HG03558 (cell line): ENCODE measurements around the gene ANKRD9.

ENCODE experiments used
- ATAC-seq: cut with Tn5 transposase; IDR thresholded peaks from one replicate; pipeline ENCODE4 v1.9.1; 2021; ENCODE audit warnings: moderate number of reproducible peaks; ENCODE audit not compliant: unreplicated experiment; ENCODE audit errors: extremely low read depth

ANKRD9 gene

DNA sequence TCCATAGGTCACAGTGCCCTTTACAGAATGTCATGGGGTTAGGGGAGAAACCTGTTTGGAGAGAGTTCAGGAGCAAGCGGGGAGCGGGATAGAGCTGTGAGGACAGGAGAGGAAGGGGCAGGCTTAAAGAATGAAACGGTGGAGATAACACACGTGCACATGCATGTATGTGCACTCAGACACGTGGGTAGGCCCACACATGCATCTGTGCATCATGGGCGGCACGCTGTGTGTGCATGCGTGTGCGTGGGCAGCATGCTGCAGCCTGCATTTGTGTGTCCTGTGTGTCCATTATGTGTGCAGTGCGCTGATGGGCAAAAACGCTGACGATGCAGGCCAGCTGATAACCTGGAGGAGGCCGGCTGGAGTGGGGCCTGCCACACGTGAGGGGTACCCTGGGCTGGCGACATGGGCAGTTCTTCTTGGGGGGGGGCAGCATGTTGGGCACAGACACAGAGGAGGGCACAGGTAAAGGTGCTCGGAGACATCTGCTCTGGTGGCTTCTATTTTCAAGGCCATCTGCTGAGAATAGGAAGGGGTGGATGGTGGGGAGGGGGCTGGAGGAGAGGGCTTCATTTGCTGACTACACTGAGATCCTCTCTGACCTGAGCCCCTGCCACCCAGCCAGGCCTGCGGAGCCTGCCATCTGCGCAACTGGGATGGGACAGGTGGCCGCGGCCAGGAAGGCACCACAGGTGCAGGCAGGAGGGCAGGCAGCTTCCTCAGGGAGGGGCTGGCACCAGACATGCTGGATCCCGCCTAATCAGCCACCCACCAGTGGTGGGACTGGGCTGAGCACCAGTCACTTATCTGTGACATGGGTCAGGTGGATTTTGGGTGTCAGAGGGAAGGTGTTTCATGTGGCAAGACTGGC lies 4.6 kb upstream of the ANKRD9 start:
- no peak for ATAC-seq

DNA sequence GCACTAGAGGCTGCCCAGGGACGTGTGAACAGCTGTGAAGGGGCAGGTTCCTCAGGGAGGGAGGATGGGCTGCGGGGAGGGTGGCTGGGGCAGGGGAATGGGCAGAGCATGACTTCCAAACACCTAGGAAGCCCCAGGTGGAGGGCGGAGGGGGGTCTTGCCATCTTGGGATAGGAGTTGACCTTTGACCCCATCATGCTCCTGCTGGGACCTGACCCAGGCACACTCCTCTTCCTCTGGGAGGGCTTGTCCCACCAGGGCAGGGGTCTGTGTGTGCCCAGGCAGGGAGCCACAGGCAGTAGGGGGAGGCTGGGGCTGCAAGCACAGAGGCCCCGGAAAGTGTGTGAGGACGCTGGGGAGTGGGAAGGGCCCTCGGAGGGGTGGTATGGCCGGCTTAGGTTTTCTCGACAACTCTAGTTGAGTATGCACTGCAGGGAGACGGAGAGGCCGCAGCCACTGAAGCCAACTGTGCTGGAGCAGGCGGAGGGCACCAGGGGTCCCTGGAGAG lies 3.3 kb upstream of the ANKRD9 start:
- ATAC-seq, result no peak

DNA sequence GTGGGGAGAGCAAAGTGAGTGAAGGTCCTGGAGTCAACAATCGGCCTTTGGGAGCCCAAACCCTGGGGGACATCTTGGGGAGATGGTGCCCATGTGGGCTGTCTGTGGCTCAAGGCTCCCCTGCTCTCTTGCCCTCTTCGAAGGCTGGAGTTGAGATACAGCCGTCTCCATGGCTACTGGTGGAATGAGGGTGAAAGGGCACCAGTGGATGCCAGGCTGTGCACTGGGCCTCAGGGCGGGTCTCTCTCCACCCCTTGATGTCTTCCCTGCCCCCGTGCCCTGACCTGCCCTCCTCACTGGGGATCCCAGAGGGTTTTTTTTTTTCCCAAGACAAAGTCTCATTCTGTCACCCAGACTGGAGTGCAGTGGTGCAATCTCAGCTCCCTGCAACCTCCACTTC lies 2.0 kb upstream of the ANKRD9 start:
- ATAC-seq, result no peak

DNA sequence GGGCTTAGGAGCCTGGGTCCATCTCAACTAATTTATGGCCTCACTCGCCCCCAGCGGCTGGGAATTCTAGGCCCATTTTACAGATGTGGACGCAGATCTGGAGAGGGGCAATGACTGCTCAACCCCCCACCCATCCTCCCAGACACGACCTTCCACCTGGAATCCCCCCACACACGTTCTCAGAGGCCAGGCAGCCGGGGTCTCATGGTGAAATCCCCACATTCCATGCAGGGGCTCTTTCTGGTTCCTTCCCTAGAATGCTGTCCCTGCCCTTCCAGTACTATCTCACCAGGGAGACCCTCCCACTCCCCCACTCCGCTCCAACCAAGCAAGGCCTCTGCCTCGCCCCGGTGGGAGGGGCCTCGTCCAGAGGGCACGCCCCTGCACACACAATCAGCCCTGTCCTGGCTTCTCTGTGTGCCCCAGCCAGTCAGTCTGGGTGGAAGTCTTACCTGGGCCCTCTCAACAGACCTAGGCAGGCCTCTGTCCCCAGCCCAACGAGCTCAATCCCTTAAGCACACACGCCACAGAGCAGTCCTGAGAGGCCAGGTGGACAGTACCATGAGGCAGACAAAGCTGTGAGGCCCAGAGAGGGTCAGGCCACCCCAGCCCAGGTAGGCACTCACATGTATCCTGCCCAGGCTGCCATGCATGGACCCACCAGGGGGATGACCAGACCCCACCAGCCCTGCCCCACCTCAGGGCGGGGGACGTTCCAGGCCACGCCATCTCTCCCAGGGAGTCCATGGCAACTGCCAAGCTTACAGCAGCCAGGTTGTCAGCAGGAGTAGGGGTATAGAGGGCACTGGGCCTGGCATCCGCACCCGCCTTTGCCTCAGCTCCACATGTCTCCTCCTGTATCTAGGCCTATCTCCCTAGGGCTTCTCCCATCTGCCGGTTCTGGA lies 1.3 kb upstream of the ANKRD9 start:
- no peak for ATAC-seq

DNA sequence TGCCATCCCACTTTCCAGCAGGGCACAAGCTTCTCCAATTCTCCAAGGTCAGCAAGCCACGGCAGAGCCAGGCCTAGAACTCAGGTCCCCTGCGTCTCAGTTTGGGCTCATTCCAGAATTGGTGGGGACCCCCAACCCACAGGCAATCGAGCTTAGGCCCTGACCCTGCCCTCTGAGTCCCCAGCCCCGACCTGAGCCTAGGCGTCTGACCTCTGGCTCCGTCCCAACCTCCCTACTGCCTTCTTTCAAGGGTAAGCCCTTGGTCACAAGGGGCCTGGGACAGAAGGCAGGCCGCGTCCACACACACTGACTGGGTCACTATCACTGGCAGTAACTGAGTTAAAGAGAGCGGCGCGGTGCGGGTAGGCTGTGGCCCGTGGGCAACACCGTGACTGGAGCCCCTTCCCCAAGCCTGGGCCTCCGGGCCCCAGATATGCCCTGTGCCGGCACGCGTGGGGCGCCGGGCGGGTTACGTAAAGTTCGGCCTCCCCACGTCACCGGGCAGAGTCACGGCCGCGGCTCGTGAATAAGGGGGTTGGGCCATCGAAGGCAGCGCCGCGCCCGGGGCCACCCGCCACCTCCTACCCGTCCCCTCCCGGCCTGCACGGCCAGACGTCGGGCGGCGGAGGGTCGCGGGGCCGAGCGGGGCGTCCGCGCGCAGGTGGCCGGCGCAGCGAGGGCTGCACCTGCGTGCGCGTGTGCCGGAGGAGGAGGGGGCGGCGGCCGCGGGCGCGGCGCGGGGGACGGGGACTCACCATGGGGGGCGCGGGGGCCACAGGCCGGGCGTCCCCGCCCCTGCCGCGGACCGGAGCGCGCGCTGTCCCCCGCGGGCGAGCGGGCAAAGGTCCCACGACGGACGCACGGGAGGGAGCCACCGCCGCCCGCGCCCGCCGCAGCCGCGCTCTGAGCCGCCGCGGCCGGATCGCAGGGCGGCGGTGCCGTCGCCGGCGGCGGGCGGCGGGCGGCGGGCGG lies 516 bp downstream of the ANKRD9 start:
- ATAC-seq, result peak; percentile 25

DNA sequence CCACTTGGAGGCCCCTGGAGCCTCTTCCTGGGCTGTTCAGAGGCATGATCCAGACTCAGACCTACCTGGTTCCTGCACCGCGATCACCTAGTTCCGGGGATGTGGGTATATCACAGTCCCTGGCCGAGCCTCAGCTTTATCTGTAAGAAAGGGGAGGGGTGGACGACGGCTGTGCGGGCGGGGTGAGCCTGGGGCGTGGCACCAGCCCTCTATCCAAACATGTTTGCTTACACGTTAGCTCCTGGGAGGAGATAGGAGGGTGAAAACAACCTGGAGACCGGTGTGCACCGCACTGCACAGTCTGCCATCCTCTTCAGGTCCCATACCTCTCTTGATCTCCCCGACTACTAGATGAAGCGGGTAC lies 1.2 kb downstream of the ANKRD9 start:
- ATAC-seq, result no peak

DNA sequence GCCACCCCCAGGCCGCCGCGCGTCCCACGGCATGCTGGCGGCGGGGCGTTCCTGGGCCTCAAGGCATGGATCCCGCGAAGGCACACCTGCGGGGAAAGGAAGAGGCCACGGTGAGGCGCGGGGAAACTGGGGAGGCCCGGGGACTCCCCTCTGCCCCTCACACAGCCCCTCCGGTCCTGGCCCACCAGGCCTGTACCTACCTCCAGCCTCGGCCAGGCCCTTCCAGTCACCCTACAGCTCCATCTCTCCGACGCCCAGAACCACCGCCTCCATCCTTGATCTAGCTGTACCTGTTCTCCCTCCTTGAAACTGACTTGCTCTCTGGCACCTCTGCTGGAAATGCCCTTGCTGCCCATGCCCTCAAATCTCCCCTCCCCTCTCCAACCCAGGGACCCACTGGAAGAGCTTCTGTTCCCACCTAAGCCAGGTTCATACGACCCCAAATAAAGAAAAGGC lies 1.7 kb downstream of the ANKRD9 start:
- no peak for ATAC-seq

DNA sequence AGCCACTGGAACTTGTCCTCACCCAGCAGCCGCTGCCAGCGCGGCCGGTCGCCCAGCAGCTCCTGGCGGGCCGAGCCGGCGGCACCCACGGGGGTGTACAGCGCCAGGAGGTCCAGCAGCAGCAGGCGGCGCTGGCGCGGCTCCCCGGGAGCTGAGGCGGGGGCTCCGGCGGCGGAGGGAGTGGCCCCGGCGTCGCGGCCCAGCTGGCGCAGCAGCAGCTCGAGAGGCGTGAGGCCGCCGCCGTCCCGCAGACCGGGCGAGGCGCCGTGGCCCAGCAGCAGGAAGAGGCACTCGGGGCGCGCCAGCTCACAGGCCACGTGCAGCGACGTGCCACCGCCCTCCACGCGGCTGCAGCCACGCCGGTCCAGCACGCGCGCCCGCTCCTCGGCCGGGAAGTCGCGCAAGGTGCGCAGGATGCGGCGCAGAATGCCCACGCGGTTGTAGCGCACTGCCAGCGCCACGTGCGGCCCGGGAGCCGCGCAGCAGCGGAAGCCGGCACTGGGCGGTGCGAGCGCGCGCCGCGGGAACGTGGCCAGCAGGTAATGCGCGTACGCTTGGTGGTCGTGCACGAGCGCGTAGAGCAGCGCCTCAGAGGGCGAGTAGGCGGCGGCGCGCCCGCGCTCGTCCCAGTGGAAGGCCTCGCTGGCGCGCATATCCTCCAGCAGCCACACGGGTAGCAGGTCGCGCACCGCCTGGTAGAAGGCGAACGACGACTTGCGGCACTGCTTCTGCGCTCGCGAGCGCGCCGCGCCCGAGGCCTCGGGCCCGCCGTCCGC lies 2.3 kb downstream of the ANKRD9 start:
- ATAC-seq, result no peak

DNA sequence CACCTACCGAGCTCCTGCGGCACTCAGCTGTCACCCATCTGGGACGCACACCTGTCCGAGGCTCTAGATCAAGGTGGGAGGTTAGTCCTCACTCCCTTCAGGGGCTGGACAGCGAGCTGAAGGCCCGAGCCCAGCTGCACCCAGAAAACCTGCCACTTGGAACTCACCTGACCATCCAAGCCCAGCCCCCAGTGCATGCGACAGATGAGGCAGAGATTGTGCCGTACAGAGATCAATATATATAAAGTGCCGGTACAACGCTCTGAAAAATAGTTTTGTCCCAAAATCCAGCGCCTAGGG lies 3.0 kb downstream of the ANKRD9 start:
- no peak for ATAC-seq

DNA sequence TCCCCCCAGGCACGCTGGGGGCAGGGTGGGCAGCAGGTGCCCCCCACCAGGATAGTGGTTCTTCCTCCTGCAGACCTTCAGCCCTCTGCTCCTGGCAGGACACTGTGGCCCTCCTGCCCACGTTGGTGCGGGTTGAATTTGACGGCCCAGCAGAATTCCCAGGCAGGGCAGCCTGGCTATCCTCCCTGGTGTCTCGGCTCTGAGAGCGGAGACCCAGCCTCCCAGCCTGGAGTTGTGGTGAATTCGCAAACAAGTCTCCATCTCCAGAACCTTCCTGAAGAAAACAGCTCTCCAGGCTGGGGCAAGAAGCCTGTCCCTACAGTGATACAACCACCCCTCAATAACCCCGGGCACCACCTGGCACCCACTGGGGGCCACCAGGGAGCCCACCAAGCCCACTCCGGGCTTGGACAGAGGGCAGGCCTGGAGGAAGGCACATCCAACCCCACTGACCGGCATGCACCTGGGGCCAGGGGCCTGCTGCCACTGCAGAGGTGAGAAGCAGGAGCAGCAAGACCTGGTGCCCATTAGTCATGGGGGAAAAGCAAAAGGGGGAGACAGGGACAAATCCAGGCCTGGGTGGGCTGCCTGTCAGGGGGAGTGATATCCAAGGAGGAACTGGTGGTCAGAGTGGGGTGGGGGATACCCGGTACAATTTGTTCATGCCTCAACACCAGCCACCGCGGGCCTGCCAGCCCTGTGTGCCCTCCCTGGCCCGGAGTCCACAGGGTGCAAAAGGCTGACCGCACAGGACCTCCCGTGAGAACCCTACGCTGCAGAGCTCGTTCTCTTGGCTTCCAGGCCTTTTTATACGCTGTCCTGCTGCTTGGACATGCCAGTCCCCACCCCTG lies 3.6 kb downstream of the ANKRD9 start:
- ATAC-seq, result no peak

DNA sequence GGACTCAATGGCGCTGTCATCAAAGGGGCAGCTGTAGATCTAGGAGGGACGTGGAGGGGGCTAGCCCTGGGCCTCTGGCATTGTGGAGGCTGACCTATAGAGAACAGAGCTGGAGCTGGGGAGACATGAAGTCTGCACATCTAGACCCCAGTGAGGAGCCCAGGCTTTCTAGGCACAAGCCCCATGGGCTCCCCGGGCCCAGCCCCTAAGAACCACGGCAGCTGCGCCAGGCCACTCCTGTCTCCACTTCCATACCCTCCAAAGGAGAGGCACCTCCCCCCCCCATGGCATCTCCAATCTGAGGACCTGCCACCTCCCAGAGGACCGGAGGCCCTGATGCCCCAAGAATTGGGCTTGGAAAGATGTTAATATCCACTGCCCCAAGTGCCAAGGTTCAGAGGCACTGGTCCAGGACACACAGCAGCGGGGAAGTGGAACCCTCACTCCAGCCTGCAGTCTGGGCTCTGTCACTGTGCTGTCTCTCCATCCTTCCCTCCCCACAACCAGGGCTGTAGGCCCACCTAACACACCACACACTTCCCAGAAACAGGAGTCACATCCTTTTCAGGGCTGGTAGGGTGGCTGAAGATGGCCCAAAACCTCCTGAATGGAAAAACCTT lies 4.5 kb downstream of the ANKRD9 start:
- no peak for ATAC-seq

DNA sequence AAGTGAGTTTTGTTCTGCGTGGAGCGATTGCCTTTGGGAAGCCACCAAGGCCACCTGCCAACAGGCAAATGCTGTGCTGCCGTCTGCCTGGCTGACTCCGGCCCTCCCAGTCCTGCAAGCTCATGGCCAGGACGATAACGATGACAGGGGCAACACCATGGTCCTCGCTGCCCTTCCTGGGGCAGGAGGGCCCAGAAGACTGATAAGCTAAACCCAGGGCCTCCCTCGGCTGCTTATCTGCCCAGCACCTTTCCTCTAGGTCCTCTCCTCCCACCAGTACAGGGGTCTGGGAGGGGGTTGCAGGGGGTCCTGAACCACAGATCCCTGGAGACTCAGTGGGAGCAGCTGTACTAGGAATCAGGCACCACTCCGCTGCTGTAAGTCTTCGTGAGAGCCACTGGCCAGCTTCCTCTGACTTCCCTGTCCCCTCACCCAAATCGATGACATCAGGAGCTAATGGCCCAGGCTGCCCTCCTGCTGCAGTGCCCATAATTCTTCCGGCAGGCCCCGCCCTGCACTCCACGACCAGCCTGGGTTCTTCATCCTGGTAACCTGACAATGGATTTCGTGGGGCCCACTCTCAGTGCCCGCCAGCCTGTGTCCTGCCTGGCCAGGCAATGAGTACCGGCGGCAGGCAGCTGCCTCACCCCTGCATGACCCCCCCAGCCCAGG lies 5.1 kb downstream of the ANKRD9 start:
- no peak for ATAC-seq

DNA sequence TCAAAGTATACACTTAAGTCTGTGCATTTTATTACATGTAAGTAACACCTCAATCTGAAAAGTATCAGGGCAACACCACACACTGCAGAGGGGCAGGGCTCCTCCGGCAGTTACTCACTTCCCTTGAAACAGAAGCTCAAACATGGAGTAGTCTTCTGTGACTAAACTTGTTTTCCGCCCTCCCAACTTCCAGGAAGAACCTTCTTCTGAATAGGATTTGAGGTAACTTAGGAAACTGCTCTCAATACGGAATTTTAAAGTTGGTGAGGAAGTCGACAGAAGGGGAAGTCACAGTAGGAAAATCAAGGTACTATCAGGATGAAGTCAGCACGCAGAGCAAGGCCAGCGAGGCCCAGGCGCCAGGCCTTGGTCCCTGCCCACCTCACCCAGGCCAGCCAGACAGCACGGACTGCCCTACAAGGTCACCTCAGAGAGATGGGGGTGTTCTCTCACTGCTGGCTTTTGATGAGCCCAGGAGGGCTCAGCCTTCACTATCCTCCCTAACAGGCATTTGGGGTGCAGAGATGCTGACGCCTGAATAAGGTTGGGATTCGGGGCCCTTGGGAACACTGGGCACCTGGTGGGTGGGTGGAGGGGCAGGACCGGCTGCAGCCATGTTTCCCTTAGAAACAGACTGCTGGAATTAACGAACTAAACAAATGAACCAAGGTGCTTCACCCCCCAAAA lies 5.8 kb downstream of the ANKRD9 start:
- ATAC-seq, result no peak

DNA sequence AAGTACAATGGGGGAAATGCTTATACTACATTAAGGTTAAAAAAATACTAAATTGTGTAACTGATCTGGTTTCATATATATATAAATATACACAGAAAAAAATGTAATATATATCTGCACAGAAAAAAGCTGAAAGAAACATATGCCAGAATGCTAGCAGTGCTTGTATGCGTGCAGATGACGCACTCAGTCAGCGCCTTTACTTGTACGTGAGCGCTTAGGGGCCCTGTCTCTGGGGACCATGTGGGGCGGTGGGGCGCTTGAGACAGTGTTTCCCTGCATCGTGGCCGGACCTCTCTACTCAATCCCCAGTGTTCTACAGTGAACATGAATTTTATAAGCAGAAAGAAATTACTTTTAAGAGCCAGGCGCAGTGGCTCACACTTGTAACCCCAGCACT lies 7.0 kb downstream of the ANKRD9 start:
- no peak for ATAC-seq

DNA sequence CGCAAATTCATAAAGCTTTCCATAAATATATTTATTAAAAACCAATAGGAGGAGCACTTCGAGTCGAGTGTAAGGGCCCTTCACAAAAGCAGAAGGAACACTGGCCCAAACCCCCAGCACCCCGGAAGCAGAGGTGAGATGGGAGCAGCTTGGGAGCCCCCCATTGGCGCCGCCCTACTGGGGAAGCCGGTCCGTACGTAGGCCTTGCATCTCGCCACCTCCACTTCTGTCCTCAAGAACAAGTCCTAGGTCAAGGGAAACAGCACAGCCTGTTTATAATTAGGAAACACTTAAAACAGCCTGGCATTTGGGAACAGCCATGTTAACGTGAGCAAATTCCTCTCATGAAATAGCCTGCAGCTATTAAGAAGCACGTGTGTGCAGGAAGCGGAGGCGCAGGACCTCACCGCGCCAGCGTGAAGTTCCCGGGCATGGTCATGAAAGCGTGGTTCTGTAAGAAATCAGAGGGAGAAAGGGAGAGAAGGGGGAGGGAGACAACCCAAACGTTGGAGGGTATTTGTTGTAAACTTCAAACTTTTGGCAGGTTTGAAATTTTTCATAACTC lies 7.7 kb downstream of the ANKRD9 start:
- no peak for ATAC-seq

DNA sequence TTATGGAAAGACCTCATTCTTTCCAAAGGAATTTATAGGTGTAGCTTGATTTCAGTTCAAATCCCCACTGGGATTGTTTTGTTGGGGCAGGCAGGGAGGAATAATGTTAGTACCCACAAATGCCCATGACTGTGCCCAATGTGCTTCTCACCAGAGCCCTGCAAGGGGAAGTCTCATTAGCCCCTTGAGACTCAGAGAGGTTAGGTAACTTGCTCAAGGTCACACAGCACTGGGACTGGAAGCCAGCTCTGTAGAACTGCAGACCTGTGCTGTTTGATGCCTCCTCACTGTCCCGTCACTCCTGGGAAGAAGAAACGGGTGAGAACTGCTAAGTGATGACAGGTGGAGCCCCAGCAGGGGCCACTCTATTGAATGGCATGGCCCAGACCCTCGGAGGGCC lies 8.9 kb downstream of the ANKRD9 start:
- no peak for ATAC-seq
